HG03575 (cell line): ENCODE results near the gene CEP135.
"Not testable (repeated sequence)": the region's sequence is repeated elsewhere in the genome, so short reads cannot be mapped to it uniquely, and the experiment has no call there.

Source experiments
- ATAC-seq: cut with Tn5 transposase; IDR thresholded peaks from one replicate; pipeline ENCODE4 v1.9.1; 2021; ENCODE audit not compliant: unreplicated experiment, insufficient number of reproducible peaks, low FRiP score; ENCODE audit errors: extremely low read depth

Gene CEP135

GRCh38 chr4:56058555-56058954 lies 109.8 kb downstream of the CEP135 start:
- ATAC-seq, result no peak

DNA sequence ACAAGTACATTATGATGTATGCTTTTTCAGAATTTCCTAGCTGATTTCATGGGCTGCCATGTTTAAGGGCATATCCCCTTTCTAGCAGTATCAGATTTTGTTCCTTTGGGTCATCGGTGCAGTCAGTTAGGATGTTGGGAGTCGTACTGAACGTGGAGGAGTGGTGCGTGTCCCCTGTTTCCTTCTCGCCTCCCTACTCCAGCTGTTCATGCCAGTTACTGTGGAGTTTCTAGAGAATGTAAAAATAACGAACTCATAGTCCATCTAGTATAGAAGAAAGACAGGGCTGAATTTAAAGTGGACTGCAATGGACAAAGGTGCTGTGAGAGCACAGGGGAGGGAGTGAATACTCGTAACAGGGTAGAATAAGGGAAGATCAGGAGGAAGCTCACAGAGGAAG lies 111.3 kb downstream of the CEP135 start:
- ATAC-seq, result no peak

- no peak for ATAC-seq
Measured at GRCh38 chr4:56062106-56062505, 113.4 kb downstream of the CEP135 start.

- no peak for ATAC-seq
Measured at GRCh38 chr4:56062526-56063145, 113.9 kb downstream of the CEP135 start.

DNA sequence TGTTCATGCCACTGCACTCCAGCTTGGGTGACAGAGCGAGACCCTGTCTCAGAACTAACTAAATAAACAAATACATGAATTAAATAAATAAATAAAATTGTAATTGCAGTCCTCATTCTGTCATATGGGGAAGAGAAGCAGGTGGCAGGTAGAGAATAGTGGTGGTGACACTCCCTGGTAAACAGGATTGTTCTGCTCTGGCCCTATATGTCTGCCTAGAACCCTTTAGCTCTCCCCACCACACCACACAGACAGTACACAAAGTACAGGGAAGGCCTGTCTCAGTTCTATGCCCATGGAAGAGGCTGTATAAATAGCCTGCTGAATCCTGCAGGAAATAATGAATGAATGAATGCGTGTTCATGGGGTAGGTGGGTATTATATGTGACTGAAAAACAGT lies 117.7 kb downstream of the CEP135 start:
- no peak for ATAC-seq

DNA sequence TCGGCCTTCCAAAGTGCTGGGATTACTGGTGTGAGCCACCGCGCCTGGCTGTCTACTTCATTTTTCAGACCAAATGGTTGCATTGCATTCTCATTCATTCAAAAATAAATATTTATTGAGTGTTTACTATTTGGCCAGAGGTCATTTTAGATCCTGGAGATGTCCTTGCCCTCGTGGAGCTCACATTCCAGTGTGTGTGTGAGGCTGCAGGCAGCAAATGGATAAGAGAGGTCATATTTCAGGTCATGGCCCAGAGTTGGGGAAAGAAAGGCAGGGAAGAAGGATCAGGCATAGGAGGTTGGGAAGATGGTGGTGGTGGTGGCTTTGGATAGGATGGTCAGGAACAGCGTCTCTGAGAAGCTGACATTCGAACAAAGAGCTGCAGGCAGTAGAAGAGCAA lies 119.1 kb downstream of the CEP135 start:
- no peak for ATAC-seq

DNA sequence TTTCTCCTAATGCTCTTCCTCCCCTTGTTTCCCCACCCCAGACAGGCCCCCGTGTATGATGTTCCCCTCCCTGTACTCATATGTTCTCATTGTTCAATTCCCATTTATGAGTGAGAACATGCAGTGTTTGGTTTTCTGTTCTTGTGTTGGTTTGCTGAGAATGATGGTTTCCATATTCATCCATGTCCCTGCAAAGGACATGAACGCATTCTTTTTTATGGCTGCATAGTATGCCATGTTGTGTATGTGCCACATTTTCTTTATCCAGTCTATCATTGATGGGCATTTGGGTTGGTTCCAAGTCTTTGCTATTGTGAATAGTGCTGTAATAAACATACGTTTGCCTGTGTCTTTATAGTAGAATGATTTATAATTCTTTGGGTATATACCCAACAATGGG lies 124.0 kb downstream of the CEP135 start:
- ATAC-seq, result not testable (repeated sequence)

DNA sequence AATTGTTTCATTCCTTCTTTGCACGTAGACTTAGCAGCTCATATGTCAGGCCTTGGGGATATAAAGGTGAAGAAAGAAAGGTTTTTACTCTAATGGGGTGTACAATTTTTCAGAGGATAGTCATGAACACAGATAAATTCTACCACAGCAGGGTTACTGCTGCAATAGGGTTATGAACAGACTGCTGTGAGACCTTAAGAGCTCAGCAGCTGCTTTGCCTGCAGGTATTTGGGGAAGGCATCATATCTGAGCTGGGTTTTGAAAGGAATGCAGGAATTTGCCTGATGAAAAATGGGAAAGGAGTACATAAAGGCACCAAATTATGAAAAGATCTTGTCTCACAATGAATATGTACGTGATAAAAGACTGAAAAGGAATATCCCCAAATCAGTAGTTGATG lies 128.9 kb downstream of the CEP135 start:
- no peak for ATAC-seq

GRCh38 chr4:56078866-56079265 lies 130.1 kb downstream of the CEP135 start:
- no peak for ATAC-seq

- no peak for ATAC-seq
Measured at GRCh38 chr4:56080384-56080783, 131.6 kb downstream of the CEP135 start.

- no peak for ATAC-seq
Measured at GRCh38 chr4:56082829-56083228, 134.1 kb downstream of the CEP135 start.
